Vagina (tissue), 2 donors: Measurements from ENCODE around the gene CRHBP. TPM values are rescaled to one million over a fixed set of nuclear protein-coding genes. Genes with fewer than 3 reads are reported as not detected.

ENCODE experiments used
- DNase-seq, 2 donors: peaks; one replicate each; pipeline ENCODE4 v3.0.0-alpha.2; 2017; ENCODE audit errors: extremely low spot score in 2 of 2
- H3K27ac ChIP-seq: fragments of 200-600 bp; sonication (generic); one replicate; pipeline ENCODE4 v1.5.1; 2019
- H3K27me3 ChIP-seq: fragments of 200-600 bp; sonication (generic); one replicate; pipeline ENCODE4 v1.5.1; 2019
- H3K36me3 ChIP-seq, 2 donors: fragments of 200-600 bp; sonication (generic); one replicate each; pipeline ENCODE4 v1.5.1; 2017 to 2019
- H3K4me1 ChIP-seq: fragments of 200-600 bp; sonication (generic); one replicate; pipeline ENCODE4 v1.5.1; 2019
- H3K4me3 ChIP-seq, 2 donors: fragments of 200-600 bp; sonication (generic); 1 replicate in 1 of 2; 2 replicates in 1 of 2; pipeline ENCODE4 v1.5.1; 2016 to 2019
- H3K9me3 ChIP-seq: fragments of 200-600 bp; sonication (generic); one replicate; pipeline ENCODE4 v1.5.1; 2019
- POLR2A ChIP-seq, 2 donors: fragments of 450-650 bp; IDR thresholded peaks; one replicate each; pipeline ENCODE4 v1.6.1; 2017; ENCODE audit warnings: antibody characterized with exemption in 2 of 2, mild to moderate bottlenecking in 2 of 2, moderate library complexity in 2 of 2
- POLR2AphosphoS5 ChIP-seq, 2 donors: sonication (generic); formaldehyde crosslinking; IDR thresholded peaks; one replicate each; pipeline ENCODE4 v1.9.0; 2017; ENCODE audit warnings: antibody characterized with exemption in 2 of 2, mild to moderate bottlenecking in 2 of 2, low read depth in 1 of 2; ENCODE audit not compliant: insufficient read depth in 1 of 2
- intact Hi-C: fragments of 100-400 bp; cut with DNase I; formaldehyde crosslinking; loops from one replicate; pipeline ENCODE4 v1.15.1; 2023
- total RNA-seq: library from RNA; depleted of rRNA; stranded (reverse); fragments of >200 nt; gene quantifications from one replicate; pipeline ENCODE4 v1.2.3, GENCODE V29; 2016
- TF ChIP-seq, protein P1 (sequence below), 3 experiments: fragments of 450-650 bp in 2 of 3; fragments of 200-600 bp in 1 of 3; sonication (generic) in 1 of 3; IDR thresholded peaks; one replicate each; pipeline ENCODE4 v1.5.1; 2017 to 2019; ENCODE audit warnings: antibody characterized with exemption in 3 of 3, mild to moderate bottlenecking in 2 of 3, moderate library complexity in 2 of 3

The CRHBP gene
- total RNA-seq, 1 donor from 2014 or later: 5.9 TPM

GRCh38 chr5:76947082-76947503, 5.8 kb upstream of the CRHBP start:
- Histone ChIP-seq H3K9me3 (no peaks in the 10 kb centered on the region), H3K4me3 (no peak overlapping the region), H3K27me3 (no peaks in the 10 kb centered on the region), H3K4me1 (no peaks in the 10 kb centered on the region), H3K27ac (no peak overlapping the region), H3K36me3 (no peaks in the 10 kb centered on the region)
- DNase-seq: no peak
- TF ChIP-seq, protein P1, sequence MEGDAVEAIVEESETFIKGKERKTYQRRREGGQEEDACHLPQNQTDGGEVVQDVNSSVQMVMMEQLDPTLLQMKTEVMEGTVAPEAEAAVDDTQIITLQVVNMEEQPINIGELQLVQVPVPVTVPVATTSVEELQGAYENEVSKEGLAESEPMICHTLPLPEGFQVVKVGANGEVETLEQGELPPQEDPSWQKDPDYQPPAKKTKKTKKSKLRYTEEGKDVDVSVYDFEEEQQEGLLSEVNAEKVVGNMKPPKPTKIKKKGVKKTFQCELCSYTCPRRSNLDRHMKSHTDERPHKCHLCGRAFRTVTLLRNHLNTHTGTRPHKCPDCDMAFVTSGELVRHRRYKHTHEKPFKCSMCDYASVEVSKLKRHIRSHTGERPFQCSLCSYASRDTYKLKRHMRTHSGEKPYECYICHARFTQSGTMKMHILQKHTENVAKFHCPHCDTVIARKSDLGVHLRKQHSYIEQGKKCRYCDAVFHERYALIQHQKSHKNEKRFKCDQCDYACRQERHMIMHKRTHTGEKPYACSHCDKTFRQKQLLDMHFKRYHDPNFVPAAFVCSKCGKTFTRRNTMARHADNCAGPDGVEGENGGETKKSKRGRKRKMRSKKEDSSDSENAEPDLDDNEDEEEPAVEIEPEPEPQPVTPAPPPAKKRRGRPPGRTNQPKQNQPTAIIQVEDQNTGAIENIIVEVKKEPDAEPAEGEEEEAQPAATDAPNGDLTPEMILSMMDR (IDR thresholded peaks at IDR 0.05): no peak
- peak in 1 of 2 donors; percentile 9 for TF ChIP-seq POLR2AphosphoS5 (IDR thresholded peaks at IDR 0.05; ENCODE audit: insufficient read depth in 1 of 2, low read depth in 1 of 2)
- intact Hi-C loops: no loop called here

- Histone ChIP-seq H3K4me3 (peak overlapping the region; percentile 28 to 35), H3K4me1 (peaks cover 9% of the 10 kb centered on the region), H3K27me3 (peaks cover 7% of the 10 kb centered on the region), H3K27ac (peak overlapping the region; percentile 5), H3K36me3 (no peaks in the 10 kb centered on the region), H3K9me3 (no peaks in the 10 kb centered on the region)
- TF ChIP-seq POLR2A (IDR thresholded peaks at IDR 0.05) (no peak), POLR2AphosphoS5 (IDR thresholded peaks at IDR 0.05; ENCODE audit: insufficient read depth in 1 of 2, low read depth in 1 of 2) (no peak)
- TF ChIP-seq, protein P1 (IDR thresholded peaks at IDR 0.05): no peak
- no peak for DNase-seq
- intact Hi-C loops: no loop called here
These were observed 922 bp downstream of the CRHBP start for GRCh38 chr5:76953551-76954382.

GRCh38 chr5:76954383-76954763, 1.5 kb downstream of the CRHBP start:
- Histone ChIP-seq H3K4me1 (peaks cover 9% of the 10 kb centered on the region), H3K36me3 (no peaks in the 10 kb centered on the region), H3K27me3 (peaks cover 7% of the 10 kb centered on the region), H3K27ac (no peak overlapping the region), H3K4me3 (peak overlapping the region; percentile 28 to 35), H3K9me3 (no peaks in the 10 kb centered on the region)
- DNase-seq: no peak
- TF ChIP-seq POLR2AphosphoS5 (IDR thresholded peaks at IDR 0.05; ENCODE audit: insufficient read depth in 1 of 2, low read depth in 1 of 2) (no peak), POLR2A (IDR thresholded peaks at IDR 0.05) (no peak)
- TF ChIP-seq, protein P1 (IDR thresholded peaks at IDR 0.05): no peak
- intact Hi-C loops: no loop called here

DNA sequence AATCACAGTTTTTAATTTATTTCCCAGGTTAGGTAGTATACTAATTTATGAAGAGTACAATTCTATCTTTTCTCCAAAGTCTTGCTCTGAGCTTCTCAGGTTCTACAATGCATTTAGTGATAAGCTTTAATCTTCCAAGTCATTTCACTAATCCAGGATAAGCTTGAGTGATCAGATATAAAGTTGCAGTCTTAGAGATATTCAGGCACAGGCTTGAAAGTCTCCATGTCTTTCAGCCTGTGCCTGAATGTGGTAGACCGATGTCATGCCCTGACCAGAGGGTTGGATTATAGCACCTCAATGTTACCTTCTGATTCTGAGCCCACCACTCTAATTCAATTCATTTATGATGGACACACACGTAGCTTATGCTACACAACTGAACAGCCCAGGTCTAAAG, 3.2 kb downstream of the CRHBP start:
- DNase-seq: no peak
- intact Hi-C loops: no loop called here
- H3K36me3 ChIP-seq: no peaks in the 10 kb centered on the region
- no peak for TF ChIP-seq POLR2AphosphoS5 (IDR thresholded peaks at IDR 0.05; ENCODE audit: insufficient read depth in 1 of 2, low read depth in 1 of 2)
- TF ChIP-seq POLR2A (IDR thresholded peaks at IDR 0.05): no peak
- TF ChIP-seq, protein P1 (IDR thresholded peaks at IDR 0.05): no peak
- H3K4me3 ChIP-seq: no peak overlapping the region
- H3K4me1 ChIP-seq: peaks cover 9% of the 10 kb centered on the region
- no peak overlapping the region for H3K27ac ChIP-seq
- no peaks in the 10 kb centered on the region for H3K9me3 ChIP-seq
- H3K27me3 ChIP-seq: peaks cover 7% of the 10 kb centered on the region
